SK-N-SH (cell line): ENCODE data around the gene VDR. TPM values are rescaled to one million over a fixed set of nuclear protein-coding genes. Genes with fewer than 3 reads are reported as not detected.

Source experiments
- CTCF ChIA-PET: fragments of 300-600, 350-600 bp; formaldehyde crosslinking; extraction: SDS; loops from one replicate; lab custom pipeline; 2021; lab: Yijun Ruan, JAX
- POLR2A ChIA-PET: fragments of 350-600 bp; sonication (Branson Sonifier 250); formaldehyde crosslinking; extraction: SDS; loops from one replicate; lab custom pipeline; 2020; ENCODE audit warnings: antibody characterized with exemption, inconsistent platforms; lab: Yijun Ruan, JAX
- DNase-seq: peaks from one replicate; pipeline ENCODE4 v3.0.0; 2012
- H2AFZ ChIP-seq: fragments of 200-600 bp; sonication (generic); 2 replicates; pipeline ENCODE4 v1.8.1; 2016; ENCODE audit warnings: antibody characterized with exemption, mild to moderate bottlenecking, low read depth
- H3F3A ChIP-seq: fragments of 200-600 bp; sonication (generic); replicated peaks from 2 replicates; pipeline ENCODE3; 2016; ENCODE audit warnings: antibody characterized with exemption, mild to moderate bottlenecking; ENCODE audit not compliant: insufficient read depth
- H3K27ac ChIP-seq, 2 experiments: fragments of 200-500 bp in 1 of 2; fragments of 200-600 bp in 1 of 2; sonication (Bioruptor generic) in 1 of 2; sonication (generic), shearing (Covaris generic) in 1 of 2; 2 replicates each; pipeline versions ENCODE4 v1.5.1 to v1.6.1; 2014 to 2016; ENCODE audit warnings: low read depth in 2 of 2, inconsistent platforms in 1 of 2, low read length in 1 of 2, mild to moderate bottlenecking in 1 of 2, mixed read lengths in 1 of 2
- H3K27me3 ChIP-seq: fragments of 200-600 bp; sonication (generic), shearing (Covaris generic); 2 replicates; pipeline ENCODE4 v1.6.1; 2016; ENCODE audit warnings: mixed run types; ENCODE audit not compliant: insufficient read depth
- H3K36me3 ChIP-seq, 2 experiments: fragments of 200-500 bp in 1 of 2; fragments of 200-600 bp in 1 of 2; sonication (Bioruptor generic) in 1 of 2; sonication (generic) in 1 of 2; replicated peaks in 1 of 2; 2 replicates each; pipeline versions ENCODE3 to v1.5.1; 2014 to 2016; ENCODE audit warnings: low read length in 1 of 2, mild to moderate bottlenecking in 1 of 2; ENCODE audit not compliant: insufficient read depth in 2 of 2, control insufficient read depth in 1 of 2
- H3K4me1 ChIP-seq, 2 experiments: fragments of 200-500 bp in 1 of 2; fragments of 200-600 bp in 1 of 2; sonication (Bioruptor generic) in 1 of 2; sonication (generic), shearing (Covaris generic) in 1 of 2; 2 replicates each; pipeline versions ENCODE4 v1.5.1 to v1.6.1; 2014 to 2016; ENCODE audit warnings: low read depth in 1 of 2, low read length in 1 of 2, mixed run types in 1 of 2; ENCODE audit not compliant: insufficient read depth in 2 of 2, control insufficient read depth in 1 of 2
- H3K4me2 ChIP-seq: fragments of 200-600 bp; sonication (generic), shearing (Covaris generic); 2 replicates; pipeline ENCODE4 v1.6.1; 2017; ENCODE audit warnings: mixed run types
- H3K4me3 ChIP-seq, 2 experiments: fragments of 200-500 bp in 1 of 2; fragments of 200-600 bp in 1 of 2; sonication (Bioruptor generic) in 1 of 2; sonication (generic), shearing (Covaris generic) in 1 of 2; 2 replicates each; pipeline versions ENCODE4 v1.5.1 to v1.8.1; 2014 to 2016; ENCODE audit warnings: low read depth in 2 of 2, inconsistent platforms in 1 of 2, low read length in 1 of 2, mild to moderate bottlenecking in 1 of 2, mixed read lengths in 1 of 2, moderate library complexity in 1 of 2
- H3K79me2 ChIP-seq: fragments of 200-600 bp; sonication (generic); 2 replicates; pipeline ENCODE4 v1.8.1; 2017; ENCODE audit warnings: mild to moderate bottlenecking; ENCODE audit not compliant: insufficient read depth
- H3K9ac ChIP-seq: fragments of 200-600 bp; sonication (generic); 2 replicates; pipeline ENCODE4 v1.6.1; 2017; ENCODE audit warnings: mixed run types
- H3K9me2 ChIP-seq: fragments of 200-600 bp; sonication (generic); 2 replicates; pipeline ENCODE4 v1.6.1; 2017; ENCODE audit warnings: mixed run types
- H3K9me3 ChIP-seq: fragments of 200-600 bp; sonication (generic); 2 replicates; pipeline ENCODE4 v1.6.1; 2017; ENCODE audit warnings: mixed run types, mild to moderate bottlenecking, moderate library complexity
- H4K20me1 ChIP-seq: fragments of 200-600 bp; sonication (generic); 2 replicates; pipeline ENCODE4 v1.6.1; 2017; ENCODE audit warnings: mild to moderate bottlenecking, mixed run types; ENCODE audit not compliant: insufficient read depth
- FOSL2 ChIP-seq: IDR thresholded peaks from 2 replicates; pipeline ENCODE4 v1.4.0; 2012; ENCODE audit warnings: low read depth, mild to moderate bottlenecking, moderate library complexity, borderline replicate concordance
- FOXM1 ChIP-seq: IDR thresholded peaks from 2 replicates; pipeline ENCODE4 v1.4.0; 2012; ENCODE audit warnings: low read depth, mild to moderate bottlenecking
- GABPA ChIP-seq: IDR thresholded peaks from 2 replicates; pipeline ENCODE4 v1.4.0; 2012; ENCODE audit warnings: low read depth, mild to moderate bottlenecking
- GATA2 ChIP-seq: sonication (generic); formaldehyde crosslinking; IDR thresholded peaks from 2 replicates; pipeline ENCODE4 v1.5.0; 2020; ENCODE audit warnings: mild to moderate bottlenecking, missing genetic modification reagents
- NFIC ChIP-seq: IDR thresholded peaks from 2 replicates; pipeline ENCODE4 v1.4.0; 2012; ENCODE audit warnings: borderline replicate concordance
- RAD21 ChIP-seq: IDR thresholded peaks from 2 replicates; pipeline ENCODE4 v1.6.1; 2012; ENCODE audit warnings: mild to moderate bottlenecking, low read length
- RFX5 ChIP-seq: IDR thresholded peaks from 2 replicates; pipeline ENCODE4 v1.6.1; 2012; ENCODE audit warnings: mild to moderate bottlenecking, improper control_type of control experiment, low read length
- SIN3A ChIP-seq: IDR thresholded peaks from 2 replicates; pipeline ENCODE4 v1.6.1; 2012; ENCODE audit warnings: low read depth, mild to moderate bottlenecking, low read length, moderate library complexity, borderline replicate concordance
- SMC3 ChIP-seq: IDR thresholded peaks from 2 replicates; pipeline ENCODE4 v1.6.1; 2012; ENCODE audit warnings: low read depth, low read length, improper control_type of control experiment
- WGBS: methylation state at CpG from one replicate; pipeline ENCODE4 v1.1.6; 2017; ENCODE audit warnings: low lambda C conversion rate; 5-methylcytosine and 5-hydroxymethylcytosine counted together
- polyA plus RNA-seq, 3 experiments: library from polyadenylated mRNA; depleted of rRNA; stranded (reverse); fragments of >200 nt; gene quantifications; 2 replicates each; pipeline ENCODE4 v1.2.3, GENCODE V29; 2012
- TF ChIP-seq, protein P1 (sequence below): IDR thresholded peaks from 2 replicates; pipeline ENCODE4 v1.4.0; 2012; ENCODE audit warnings: low read depth, borderline replicate concordance
- TF ChIP-seq, protein P2 (sequence below): fragments of 150-350 bp; IDR thresholded peaks from 2 replicates; pipeline ENCODE4 v1.6.1; 2016; ENCODE audit warnings: mild to moderate bottlenecking, low read depth, low read length
- TF ChIP-seq, protein P3 (sequence below): IDR thresholded peaks from 2 replicates; pipeline ENCODE4 v1.4.0; 2012; ENCODE audit warnings: low read depth, borderline replicate concordance
- TF ChIP-seq, protein P4 (sequence below): fragments of 200-600 bp; sonication (generic); IDR thresholded peaks from 2 replicates; pipeline ENCODE4 v1.6.1; 2017; ENCODE audit warnings: antibody characterized with exemption, mild to moderate bottlenecking, moderate library complexity
- TF ChIP-seq, protein P5 (sequence below): fragments of 150-350 bp; IDR thresholded peaks from 2 replicates; pipeline ENCODE4 v1.6.1; 2017; ENCODE audit warnings: antibody characterized with exemption, low read length, low read depth, borderline replicate concordance

Gene VDR
- polyA plus RNA-seq, 1 of the 3 experiments (the other 2 are of a cell fraction) = 0.33 TPM

DNA sequence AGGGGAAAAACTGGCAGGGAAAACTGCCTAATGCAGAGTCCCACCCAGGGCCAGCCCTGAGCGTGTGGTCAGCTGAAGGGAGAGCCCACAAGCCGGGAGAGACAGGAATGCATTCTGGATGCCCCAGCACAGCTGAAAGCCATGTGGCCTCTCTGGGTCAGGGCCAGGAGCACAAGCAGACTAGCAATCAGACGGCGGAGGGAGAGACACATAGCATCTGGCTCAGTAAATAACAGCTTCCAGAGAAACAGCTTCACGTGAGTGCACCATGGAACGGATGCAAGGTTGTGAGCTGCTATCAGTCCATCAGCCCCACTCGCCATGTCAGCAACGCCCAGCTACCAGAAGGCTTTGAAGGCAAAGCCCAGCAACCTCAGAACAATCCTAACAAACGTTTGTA, 30.4 kb upstream of the VDR start (continued):
- TF ChIP-seq, protein P1, sequence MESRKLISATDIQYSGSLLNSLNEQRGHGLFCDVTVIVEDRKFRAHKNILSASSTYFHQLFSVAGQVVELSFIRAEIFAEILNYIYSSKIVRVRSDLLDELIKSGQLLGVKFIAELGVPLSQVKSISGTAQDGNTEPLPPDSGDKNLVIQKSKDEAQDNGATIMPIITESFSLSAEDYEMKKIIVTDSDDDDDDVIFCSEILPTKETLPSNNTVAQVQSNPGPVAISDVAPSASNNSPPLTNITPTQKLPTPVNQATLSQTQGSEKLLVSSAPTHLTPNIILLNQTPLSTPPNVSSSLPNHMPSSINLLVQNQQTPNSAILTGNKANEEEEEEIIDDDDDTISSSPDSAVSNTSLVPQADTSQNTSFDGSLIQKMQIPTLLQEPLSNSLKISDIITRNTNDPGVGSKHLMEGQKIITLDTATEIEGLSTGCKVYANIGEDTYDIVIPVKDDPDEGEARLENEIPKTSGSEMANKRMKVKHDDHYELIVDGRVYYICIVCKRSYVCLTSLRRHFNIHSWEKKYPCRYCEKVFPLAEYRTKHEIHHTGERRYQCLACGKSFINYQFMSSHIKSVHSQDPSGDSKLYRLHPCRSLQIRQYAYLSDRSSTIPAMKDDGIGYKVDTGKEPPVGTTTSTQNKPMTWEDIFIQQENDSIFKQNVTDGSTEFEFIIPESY = no peak
- TF ChIP-seq, protein P2, sequence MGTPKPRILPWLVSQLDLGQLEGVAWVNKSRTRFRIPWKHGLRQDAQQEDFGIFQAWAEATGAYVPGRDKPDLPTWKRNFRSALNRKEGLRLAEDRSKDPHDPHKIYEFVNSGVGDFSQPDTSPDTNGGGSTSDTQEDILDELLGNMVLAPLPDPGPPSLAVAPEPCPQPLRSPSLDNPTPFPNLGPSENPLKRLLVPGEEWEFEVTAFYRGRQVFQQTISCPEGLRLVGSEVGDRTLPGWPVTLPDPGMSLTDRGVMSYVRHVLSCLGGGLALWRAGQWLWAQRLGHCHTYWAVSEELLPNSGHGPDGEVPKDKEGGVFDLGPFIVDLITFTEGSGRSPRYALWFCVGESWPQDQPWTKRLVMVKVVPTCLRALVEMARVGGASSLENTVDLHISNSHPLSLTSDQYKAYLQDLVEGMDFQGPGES = no peak
- no peak for TF ChIP-seq FOXM1
- TF ChIP-seq SMC3 = no peak
- peak; percentile 91 for TF ChIP-seq GATA2 (CRISPR knock-in tag)
- peak; percentile 53 for TF ChIP-seq NFIC
- TF ChIP-seq SIN3A = peak; percentile 50; the same call in 1 of the 2 replicates
- no peak for TF ChIP-seq FOSL2

DNA sequence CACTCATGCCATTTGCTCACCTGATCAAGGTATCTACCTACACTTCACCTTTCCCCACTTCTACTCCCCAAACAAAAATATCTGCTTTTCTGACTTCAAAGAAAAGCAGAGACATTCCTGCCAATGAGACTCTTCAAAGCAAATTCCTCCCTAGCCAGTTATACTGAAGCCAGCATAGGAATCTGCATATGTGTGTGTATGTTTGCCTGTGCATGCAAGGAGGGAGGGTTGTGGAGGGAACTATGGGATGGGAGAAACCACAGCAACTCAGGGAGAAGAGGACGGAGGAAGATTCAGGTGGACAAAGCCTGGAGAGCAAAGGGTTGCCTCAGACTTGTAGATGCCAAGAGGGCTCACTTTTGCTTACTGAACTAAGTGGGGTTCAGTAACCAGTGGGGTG, 26.4 kb upstream of the VDR start:
- no peak for DNase-seq
- WGBS = 43% methylated on average over 1 of the region's 1 CpG
- Histone ChIP-seq H3K36me3 (no peaks in the 10 kb centered on the region), H2AFZ (no peak overlapping the region), H3K27ac (no peak overlapping the region), H3K9ac (no peak overlapping the region), H4K20me1 (no peaks in the 10 kb centered on the region), H3K4me3 (no peak overlapping the region), H3K4me1 (peaks cover 0 to 15% of the 10 kb centered on the region in 2 experiments; a peak in 2 of 4 replicates), H3K9me3 (no peaks in the 10 kb centered on the region), H3K27me3 (no peaks in the 10 kb centered on the region; the same call in 1 of the 2 replicates), H3K4me2 (no peak overlapping the region), H3F3A (no peaks in the 10 kb centered on the region), H3K79me2 (no peaks in the 10 kb centered on the region), H3K9me2 (no peaks in the 10 kb centered on the region)
- TF ChIP-seq, protein P3, sequence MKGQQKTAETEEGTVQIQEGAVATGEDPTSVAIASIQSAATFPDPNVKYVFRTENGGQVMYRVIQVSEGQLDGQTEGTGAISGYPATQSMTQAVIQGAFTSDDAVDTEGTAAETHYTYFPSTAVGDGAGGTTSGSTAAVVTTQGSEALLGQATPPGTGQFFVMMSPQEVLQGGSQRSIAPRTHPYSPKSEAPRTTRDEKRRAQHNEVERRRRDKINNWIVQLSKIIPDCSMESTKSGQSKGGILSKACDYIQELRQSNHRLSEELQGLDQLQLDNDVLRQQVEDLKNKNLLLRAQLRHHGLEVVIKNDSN = no peak
- TF ChIP-seq RFX5 = no peak
- TF ChIP-seq, protein P2 = no peak
- TF ChIP-seq, protein P4, sequence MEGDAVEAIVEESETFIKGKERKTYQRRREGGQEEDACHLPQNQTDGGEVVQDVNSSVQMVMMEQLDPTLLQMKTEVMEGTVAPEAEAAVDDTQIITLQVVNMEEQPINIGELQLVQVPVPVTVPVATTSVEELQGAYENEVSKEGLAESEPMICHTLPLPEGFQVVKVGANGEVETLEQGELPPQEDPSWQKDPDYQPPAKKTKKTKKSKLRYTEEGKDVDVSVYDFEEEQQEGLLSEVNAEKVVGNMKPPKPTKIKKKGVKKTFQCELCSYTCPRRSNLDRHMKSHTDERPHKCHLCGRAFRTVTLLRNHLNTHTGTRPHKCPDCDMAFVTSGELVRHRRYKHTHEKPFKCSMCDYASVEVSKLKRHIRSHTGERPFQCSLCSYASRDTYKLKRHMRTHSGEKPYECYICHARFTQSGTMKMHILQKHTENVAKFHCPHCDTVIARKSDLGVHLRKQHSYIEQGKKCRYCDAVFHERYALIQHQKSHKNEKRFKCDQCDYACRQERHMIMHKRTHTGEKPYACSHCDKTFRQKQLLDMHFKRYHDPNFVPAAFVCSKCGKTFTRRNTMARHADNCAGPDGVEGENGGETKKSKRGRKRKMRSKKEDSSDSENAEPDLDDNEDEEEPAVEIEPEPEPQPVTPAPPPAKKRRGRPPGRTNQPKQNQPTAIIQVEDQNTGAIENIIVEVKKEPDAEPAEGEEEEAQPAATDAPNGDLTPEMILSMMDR = no peak
- no peak for TF ChIP-seq SMC3
- TF ChIP-seq, protein P5, sequence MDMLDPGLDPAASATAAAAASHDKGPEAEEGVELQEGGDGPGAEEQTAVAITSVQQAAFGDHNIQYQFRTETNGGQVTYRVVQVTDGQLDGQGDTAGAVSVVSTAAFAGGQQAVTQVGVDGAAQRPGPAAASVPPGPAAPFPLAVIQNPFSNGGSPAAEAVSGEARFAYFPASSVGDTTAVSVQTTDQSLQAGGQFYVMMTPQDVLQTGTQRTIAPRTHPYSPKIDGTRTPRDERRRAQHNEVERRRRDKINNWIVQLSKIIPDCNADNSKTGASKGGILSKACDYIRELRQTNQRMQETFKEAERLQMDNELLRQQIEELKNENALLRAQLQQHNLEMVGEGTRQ = no peak
- no peak for TF ChIP-seq RAD21
- TF ChIP-seq GABPA = no peak
- POLR2A ChIA-PET = no interaction called here
- CTCF ChIA-PET = no interaction called here
